DMS153 treated with DMSO at 0.1 percent for 48 hours (cell line): Measurements from ENCODE around the gene ZSWIM8.
"Not testable (repeated sequence)": the region's sequence is repeated elsewhere in the genome, so short reads cannot be mapped to it uniquely, and the experiment has no call there.

Source experiments
- DNase-seq: peaks from one replicate; lab custom pipeline; 2025; ENCODE audit not compliant: unreplicated experiment; lab: John Stamatoyannopoulos, UW

The ZSWIM8 gene

DNA sequence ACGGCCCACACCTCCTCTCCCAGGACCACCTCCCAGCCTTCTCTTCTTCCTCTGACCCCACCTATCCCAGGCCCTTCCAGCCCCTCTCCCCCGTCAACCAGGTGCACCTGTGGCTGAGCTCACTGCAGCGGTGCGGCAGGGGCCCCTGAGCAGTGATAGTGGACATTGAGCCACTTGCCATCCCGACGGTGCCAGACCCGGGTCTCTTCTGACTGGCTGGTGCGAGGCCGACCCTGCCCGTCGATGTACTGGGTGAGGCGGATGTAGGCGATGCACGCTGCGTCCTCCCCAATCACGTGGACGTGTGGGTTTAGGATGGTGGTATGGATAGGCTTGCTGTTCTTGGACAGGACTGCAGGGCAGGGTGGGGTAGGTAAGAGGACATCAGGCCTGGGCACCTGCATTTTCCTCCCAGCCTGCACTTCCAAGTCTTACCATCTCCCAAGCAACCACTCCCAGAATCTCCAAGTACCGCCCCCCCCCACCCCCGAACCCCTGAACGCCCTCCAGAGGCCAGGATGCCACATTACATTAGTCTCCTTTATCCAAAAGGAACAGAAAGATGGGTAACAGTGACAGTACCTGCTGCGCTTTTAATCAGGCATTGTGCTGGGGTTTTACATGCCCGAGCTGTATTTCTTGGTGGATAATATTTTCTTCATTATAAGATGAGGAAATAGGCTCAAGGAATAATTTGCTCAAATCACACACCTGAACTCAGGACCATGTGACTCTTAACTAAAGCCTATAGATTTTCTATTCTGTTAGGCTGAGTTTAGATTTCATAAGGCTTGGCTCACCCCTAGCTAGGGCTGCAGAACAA lies 29.7 kb downstream of the ZSWIM8 start:
- no peak for DNase-seq

DNA sequence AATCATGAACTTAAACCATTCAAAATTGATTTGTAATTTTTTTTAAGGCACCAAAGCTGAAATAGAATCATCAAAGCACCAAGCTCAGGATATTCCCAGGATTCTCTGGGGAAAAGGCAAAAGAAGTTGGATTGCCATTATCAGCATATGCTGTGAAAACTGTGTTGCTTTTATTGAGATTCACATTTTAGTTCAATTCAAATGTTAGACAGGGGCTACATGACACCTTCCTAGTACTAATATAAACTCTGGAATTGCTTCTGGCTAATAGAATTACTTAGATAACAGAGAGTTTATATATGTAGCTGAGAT lies 30.3 kb downstream of the ZSWIM8 start:
- no peak for DNase-seq

DNA sequence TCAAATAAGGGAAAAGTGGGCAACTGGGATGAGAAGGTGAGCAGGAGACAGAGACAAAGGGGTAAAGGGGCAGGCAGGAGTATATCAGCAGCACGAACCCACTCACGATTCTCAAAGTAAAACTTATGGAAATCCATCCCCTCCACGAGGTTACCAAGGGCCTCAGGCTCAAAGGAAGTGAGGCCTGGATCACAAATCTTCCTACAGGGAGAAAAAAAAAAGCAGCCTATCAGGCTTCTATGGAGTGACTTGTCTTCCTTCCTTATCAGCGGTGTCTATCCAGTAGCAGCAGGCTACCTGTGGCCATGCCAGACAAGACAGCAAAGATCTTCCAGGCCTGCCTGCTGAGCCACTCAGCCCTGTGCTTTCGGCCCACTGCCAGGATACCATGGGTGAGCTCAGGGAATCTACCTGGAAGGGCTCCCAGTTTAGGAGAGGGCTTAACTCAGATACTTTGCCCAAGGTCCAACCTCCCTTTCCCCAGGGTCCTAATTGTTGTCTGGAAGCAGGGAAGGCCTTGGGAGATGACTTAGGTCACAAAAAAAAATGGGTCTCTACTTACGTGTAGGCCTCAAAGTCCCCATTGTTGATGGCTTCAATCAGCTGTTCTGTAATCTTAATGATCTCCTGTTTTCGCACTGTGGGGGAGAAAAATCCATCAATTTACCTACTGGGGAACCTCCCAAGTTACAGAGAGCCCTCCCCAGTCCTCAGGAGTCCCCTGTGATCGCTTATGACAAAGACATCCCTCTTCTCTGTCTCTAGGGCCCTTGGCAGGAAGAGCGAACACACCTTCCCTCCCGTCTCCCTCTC lies 31.7 kb downstream of the ZSWIM8 start:
- DNase-seq = no peak

DNA sequence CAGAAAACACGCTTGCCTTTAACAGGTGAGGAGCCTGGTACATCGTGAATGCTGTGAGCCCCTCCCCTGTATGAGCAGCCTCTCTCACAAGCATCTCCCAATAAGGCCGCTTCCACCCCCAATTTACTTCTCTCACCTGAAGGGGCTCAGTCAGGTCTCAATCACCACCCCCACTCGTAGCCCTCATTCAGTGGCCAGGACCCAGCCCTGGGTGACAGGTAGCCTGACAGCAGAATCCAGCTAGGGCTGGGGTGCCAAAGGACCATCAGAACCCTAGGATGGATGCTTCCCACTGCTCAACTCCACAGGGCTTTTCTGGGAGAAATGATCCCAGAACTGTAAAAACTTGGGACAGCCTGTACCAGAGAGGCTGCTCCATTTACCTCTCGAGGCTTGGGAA lies 32.4 kb downstream of the ZSWIM8 start:
- DNase-seq = no peak

DNA sequence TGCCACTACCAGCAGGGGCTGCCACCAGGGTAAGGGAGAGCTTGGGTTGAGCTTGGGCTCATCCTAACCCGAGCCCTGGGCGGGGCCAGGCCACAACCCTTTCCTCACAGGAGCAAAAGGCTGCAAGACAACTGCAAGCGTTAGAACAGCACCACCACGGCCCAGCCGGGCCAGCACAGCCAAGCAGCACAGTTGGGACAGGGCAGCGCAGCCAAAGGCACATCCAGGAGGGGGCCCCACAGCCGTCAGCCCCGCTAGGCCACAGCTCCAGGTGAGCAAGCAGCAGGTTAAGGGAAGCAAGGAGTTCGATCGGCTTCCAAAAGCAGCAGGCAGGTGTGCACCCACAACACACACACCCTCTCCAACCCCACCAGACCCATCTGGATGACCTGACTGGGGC lies 33.0 kb downstream of the ZSWIM8 start:
- DNase-seq = no peak

DNA sequence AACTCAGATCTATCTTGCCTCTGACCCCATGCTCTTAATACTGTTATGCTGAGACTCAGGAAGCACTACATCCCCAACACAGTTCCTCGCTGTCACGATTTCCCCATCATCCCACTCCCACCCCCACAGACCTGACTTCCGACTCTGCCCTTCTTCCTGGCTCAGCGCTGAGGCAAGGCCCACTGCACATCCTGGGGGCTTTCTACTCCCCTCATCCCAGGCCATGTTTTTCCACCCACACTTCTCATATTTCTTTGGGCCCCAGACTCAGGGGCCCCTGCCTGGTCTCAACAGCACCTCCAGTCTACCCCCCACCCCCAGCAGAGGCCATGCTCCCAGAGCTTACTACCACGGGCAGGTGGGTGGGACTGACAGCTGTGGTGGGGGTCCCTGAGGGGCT lies 33.7 kb downstream of the ZSWIM8 start:
- DNase-seq = no peak

DNA sequence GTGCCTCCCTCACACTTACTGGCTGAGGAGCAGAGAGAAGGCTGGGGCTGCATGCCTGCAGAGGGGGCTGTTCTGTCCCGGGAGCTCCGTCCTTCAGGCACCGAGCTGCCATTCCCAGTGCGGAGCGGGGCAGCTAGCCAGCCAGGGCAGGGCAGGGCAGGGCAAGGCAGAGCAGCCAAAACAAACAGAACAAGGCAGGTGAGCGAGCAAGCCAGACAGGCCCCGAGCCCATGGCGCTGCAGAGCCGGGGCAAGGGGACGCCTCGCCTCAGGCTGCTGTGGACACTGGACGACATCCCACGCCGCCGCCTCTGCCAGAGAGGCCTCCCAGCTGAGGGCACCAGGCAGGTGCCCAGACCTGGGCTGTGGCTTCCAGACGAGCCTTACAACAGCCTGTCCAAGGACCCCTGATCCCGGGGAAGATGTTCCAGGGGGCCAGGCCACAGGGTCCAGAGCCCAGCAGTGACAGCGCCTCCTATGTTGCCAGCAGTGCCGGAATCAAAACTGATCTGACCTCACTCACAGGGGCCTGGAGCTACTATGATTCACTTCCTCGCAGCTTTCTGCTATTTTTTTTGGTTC lies 34.2 kb downstream of the ZSWIM8 start:
- DNase-seq = no peak

DNA sequence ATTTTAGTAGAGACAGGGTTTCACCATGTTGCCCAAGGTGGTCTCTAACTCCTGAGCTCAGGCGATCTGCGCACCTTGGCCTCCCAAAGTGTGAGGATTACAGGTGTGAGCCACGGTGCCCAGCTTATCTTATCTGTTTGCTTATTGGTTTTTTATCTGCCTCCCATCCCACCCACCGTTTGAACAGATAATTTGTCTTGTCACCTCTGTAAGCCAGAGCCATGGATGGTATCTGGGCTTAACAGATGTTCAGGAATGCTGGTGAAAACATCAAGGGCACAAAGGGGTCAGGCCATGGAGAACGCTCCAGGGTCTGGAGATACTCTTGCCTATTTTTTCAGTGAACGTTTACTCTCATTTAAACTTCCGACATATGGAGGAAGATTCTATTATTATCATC lies 38.0 kb downstream of the ZSWIM8 start:
- no peak for DNase-seq

DNA sequence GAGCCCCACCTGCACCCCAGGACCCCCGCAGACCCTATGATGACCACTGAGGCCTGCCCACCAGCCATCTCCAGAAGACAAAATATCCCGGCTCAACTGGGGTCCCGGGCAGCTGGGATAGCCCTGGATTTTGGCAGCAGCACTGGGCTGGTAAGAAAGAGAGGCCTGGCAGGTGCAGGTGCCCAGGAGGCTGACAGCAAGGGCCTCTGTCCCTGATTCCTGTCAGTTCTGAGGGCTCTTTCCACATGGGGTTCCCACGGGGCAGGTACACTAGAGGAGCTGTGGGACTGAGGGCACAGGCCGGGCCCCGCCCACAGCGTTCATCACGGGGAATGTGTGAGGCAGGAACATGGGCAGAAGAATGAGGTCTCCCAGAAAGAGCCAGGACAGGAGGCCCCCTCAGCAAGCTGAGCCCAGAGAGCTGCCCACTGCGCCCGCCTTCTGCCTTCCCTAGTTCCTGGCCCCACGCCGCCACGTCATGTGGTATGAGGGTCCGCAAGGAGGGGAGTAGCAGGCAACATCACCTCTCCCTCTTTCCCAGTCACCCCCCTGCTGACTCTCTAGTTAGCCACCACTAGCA lies 38.8 kb downstream of the ZSWIM8 start:
- DNase-seq = no peak

DNA sequence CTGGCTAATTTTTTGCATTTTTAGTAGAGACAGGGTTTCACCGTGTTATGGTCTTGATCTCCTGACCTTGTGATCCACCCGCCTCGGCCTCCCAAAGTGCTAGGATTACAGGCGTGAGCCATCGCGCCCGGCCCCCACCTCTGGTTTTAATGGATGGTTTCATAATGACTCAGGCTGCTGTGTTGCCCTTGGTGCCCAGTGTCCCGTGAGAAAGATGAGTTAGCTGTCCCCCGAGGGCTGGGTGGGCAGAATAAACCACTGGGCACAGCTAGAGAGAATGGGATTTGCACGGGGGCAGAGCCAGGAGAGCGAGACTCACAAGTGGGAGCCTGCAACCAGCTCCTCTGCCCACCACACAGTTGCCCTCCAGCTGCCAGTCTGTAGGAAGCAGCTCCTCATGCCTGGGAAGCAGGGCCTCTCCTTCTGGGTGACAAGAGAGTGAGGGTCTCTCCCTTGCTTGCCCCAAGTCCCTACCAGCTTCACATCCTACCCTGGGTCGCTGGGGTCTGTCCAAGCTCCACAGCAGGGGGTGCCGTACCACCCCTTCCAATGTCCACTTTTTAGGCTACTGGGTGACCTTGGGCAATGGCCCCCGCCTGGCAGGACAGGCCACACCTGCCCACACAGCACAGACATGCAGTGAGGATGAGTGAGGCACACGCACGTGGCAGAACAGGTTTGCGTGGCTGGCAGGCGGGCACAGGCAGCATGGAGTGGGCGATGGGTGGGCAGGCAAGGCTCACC lies 42.1 kb downstream of the ZSWIM8 start:
- no peak for DNase-seq

DNA sequence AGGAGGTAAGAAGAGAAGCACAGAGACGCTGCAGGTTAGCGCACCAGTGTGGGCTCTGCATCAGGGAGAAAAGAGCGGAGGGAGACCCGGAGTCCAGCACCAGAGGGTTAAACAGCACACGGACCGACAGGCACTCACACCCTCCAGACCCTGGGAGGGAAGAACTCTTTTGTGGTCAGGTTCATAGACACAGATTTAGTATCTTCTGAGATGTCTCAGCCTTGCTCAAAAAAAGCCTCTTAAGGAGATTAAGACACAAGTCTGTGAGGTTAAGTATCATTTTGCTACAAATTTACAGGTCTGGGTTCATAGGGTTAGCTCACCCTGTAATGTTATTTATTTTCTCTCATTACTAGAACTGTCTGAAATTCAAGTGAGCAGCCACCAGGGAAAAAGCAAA lies 42.8 kb downstream of the ZSWIM8 start:
- no peak for DNase-seq

DNA sequence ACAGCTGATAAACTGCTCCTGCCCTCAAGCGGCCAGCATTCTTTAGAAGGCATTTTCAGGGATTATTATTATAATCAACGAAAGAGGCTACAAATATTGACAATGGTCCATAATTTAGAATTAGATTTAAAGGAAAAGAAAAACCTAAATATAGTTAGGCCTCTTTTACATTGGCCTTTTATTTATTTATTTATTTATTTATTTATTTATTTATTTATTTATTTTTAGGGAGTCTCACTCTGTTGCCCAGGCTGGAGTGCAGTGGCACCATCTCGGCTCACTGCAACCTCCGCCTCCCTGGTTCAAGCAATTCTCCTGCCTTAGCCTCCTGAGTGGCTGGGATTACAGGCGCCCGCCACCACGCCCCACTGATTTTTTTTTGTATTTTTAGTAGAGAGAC lies 43.7 kb downstream of the ZSWIM8 start:
- DNase-seq = not testable (repeated sequence)

DNA sequence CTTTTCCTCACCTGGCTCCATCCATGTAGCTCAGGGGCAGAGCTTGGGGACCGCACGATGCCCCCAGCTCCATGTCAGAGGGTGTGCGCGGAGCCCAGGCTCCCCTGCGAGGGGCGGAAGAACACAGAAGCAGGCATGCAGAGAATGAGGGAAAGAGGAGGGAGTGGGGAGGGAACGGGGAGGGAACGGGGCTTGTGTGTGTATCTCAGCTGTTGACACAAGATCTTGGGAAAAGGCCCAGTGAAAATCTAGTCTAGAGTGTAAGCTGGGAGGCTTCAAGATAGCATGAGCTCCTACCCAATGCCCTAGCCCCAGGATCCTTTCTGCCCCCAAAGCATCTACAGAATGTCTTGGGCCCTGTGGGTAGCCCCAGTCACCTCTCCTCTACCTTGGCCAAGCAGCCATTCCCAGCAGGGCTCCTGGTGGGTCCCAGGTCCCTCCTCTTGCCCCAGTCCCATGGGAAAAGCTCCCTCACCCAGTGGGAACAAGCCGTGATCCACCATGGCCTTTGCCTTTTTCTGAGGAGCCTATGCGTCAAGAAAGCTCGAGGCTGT lies 51.1 kb downstream of the ZSWIM8 start:
- DNase-seq = no peak

DNA sequence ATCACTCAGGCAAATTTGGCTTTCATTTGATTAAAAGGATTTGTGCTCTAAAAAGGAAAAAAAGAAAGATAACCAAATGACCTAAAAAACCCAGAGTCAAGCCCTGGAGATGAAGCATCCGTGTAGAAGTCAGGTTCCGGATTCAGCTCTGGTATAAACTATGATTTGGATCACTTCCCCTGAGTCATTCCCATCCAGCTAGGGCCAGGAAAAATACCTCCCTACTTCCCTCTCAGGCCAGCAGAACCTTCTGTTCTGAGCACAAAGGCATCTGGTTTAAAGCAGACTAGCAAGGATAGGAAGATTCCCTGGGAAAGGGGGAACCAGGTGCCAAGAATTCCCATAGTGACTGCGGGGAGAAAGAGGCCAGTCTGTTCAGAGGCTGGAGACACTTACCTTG lies 51.7 kb downstream of the ZSWIM8 start:
- DNase-seq = no peak

DNA sequence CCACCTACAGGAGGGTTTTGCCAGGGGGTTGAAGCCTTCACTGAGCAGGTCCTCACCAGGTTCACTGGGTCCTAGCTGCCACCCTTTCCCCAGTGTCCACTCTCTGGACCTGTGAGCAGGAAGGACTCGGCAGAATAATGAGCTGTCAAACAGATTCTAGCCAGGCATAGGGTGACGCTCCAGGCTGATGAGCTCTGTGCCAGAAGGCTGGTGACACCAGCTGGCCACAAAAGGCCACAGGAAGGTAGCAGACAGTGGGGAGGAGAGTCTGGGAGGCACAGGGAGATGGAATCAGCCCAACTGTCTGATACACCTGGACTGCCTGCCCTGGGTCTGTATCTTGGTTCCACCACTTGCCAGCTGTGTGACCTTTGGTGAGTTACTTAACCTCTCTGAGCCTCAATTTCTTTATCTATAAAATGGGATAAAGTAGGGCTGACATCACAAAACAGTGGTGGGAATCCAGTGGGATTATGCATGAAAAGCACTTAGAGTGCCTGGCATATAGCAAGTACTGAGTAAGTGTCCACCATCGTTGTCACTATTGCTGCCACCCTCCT lies 52.7 kb downstream of the ZSWIM8 start:
- DNase-seq = no peak

DNA sequence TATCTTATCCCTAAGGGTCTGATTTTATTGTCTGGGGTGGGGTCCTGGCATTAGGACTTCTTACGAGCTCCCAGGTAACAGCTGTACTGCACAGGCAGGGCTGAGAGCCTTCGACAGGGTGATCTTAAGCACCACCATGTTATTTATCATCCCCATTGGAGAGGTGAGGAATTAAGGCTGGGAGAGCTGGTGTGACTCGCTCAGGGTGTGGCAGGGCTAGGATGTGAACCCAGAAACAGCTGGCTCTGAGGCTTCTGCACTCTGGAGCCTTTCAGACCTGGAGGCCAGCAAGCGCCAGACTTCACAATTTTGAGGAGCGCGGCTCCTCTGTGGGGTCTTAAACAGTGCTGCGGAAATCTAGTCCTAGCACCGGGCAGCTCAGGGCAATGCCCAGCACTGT lies 53.4 kb downstream of the ZSWIM8 start:
- DNase-seq = no peak

DNA sequence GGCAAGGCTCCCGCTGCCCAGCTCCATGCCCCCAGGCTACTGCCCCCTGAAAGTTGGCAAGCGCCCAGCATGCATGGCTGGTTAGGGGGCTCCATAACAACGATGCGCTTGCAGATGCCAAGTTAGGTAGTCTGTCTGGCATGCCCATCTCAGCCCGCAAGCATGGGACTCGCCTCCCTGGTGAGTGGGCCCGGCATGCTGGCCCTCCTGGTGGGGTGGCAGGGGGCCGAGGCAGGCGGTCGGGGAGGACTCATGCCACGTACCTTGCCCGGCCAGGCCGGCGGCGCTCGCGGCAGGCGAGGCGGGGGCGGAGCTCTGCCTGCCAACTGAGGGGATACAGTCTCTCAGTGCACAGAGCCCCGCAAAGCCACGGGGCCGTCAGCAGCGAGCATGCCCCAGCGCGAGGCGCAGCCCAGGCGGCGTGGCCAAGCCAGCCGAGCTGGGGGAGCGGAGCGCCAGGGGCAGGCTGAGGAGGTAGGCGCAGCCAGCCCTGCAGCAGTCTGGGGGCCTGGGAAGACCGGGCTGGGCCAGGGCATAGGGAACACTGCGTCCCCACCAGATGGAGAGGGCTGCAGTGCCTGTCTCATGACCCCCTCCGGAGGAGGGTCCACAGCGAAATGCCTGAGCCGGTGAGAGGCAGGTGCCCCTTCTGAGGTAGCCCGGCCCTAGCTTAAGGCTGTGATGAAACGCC lies 54.0 kb downstream of the ZSWIM8 start:
- DNase-seq = no peak

DNA sequence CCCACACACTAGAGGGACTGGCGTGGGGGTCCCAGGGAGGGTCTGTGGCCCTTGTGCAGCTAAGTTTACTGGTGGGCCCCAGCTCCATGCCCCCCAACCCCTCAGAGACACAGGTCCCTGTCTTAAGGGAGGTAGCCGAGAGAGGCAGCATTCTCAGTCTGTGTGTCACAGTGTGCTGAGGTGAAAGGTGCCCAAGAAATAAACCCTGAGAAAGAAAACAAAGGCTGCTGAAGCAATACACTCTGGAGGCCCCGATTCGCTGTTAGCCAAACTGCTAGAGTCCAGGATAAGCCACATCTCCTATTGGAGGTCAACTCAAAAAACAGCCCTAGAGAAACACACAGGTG lies 54.6 kb downstream of the ZSWIM8 start:
- DNase-seq = no peak

DNA sequence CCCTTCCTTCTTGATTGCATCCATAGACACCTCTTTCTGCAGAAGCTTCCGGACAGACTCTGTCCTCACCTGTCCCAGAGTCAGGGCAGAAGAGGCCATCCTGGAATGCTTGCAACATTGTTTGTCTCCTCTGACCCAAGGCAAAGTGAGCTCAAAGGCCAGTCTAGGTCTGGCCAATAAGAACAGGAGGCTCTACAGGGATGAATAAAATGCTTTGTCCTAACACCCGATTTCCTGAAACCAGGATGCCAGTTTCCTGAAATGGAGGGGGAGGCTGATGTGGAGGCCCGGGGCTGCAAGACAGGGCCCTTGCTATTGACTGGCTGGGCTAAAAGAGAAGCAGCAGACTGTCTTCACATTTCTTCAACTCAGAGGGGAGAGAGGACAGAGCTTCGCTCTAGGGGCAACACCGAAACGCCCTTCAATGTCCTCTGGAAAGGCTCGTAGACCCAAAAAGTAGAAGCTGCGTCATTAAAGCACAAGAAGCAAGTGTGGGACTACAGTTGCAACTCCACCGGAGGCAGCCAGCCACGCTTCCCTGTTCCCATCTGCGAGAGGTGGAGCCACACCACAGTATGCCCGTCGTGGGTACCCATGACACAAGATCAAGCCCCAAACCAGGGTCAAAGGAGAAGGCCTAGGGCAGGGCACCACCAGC lies 55.1 kb downstream of the ZSWIM8 start:
- no peak for DNase-seq

DNA sequence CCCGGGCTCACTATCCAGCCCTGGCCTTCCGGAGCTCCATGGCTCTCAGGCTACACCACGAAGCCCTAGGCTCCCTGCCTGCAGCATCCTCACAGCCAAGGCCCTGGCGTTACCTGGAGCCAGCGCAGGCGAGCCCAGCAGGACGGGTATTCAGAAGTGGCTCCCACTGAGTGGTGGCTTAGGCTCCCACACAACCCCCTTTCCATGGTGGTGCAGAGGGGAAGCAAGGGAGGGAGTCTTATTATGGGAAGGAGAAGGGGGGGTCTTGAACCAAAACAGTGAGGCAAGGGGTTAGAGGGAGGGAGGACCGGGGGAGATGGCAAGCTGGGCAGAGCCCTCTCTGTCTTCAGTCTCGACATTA lies 55.6 kb downstream of the ZSWIM8 start:
- DNase-seq = no peak
